GM18526 (cell line): ENCODE data around the gene GPR55.

Source experiments
- POLR2A ChIP-seq: IDR thresholded peaks from 3 replicates; pipeline ENCODE4 v1.6.1; 2011; ENCODE audit not compliant: insufficient read length; ENCODE audit errors: extremely low read depth

Gene GPR55

GRCh38 chr2:230915319-230915718, 9.7 kb downstream of the GPR55 start:
- no peak for TF ChIP-seq POLR2A

DNA sequence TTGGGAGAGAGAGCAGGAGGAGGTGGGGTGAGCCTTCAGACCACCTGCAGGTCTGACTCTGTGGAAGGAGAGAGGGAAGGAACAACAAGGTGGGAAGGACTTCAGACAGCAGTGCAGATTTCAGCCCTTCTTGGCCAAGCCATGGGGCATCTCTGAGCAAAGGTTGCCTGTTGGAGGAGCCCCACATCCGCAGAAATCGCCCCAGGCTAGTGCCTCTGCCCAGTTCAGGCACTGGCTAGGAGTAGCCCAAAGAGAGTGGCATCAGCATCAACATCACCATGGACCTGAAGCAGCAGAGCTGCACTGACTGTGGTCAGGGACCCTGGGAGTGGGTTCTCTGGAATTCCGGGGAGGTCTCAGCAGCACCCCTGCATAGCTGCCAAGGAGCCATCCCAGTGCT, 10.2 kb downstream of the GPR55 start:
- TF ChIP-seq POLR2A: no peak

- TF ChIP-seq POLR2A: no peak
These were observed 11.5 kb downstream of the GPR55 start for GRCh38 chr2:230913406-230914143.

GRCh38 chr2:230912724-230913123, 12.3 kb downstream of the GPR55 start:
- no peak for TF ChIP-seq POLR2A

- TF ChIP-seq POLR2A: no peak
These were observed 13.0 kb downstream of the GPR55 start for GRCh38 chr2:230912046-230912445.

GRCh38 chr2:230910546-230911177, 14.4 kb downstream of the GPR55 start:
- no peak for TF ChIP-seq POLR2A

GRCh38 chr2:230909841-230910545, 15.0 kb downstream of the GPR55 start:
- no peak for TF ChIP-seq POLR2A

DNA sequence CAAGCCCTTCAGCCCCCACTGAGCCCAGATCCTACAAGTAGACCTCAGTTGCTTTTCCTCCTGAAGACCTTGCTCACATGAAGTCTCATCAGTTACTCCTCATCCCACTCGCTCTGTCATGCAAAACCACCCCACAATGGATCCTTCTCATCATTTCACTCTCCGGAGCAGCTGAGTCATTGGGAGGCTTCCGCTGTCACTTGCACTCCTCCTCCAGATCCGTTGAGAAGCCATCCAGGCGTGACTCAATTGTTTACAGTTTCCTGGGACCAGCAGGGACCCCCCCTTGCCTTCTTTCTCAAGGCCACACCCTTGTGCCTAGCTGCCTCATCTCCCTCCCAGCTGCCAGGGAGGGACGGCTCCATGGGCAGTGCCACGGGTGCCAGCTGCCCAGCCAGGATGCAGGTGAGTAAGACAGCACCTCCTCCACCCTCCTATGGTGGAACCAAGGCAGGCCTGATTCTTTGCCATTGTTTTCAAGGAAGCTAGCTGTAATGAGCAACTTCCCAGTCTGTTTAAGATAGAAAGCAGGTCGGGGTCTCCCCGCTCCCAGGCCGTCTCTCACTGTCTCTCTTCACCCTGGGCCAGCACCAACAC, 16.3 kb downstream of the GPR55 start:
- TF ChIP-seq POLR2A: no peak

GRCh38 chr2:230908092-230908594, 16.9 kb downstream of the GPR55 start:
- no peak for TF ChIP-seq POLR2A

- TF ChIP-seq POLR2A: no peak
These were observed 17.5 kb downstream of the GPR55 start for GRCh38 chr2:230907361-230908091.

DNA sequence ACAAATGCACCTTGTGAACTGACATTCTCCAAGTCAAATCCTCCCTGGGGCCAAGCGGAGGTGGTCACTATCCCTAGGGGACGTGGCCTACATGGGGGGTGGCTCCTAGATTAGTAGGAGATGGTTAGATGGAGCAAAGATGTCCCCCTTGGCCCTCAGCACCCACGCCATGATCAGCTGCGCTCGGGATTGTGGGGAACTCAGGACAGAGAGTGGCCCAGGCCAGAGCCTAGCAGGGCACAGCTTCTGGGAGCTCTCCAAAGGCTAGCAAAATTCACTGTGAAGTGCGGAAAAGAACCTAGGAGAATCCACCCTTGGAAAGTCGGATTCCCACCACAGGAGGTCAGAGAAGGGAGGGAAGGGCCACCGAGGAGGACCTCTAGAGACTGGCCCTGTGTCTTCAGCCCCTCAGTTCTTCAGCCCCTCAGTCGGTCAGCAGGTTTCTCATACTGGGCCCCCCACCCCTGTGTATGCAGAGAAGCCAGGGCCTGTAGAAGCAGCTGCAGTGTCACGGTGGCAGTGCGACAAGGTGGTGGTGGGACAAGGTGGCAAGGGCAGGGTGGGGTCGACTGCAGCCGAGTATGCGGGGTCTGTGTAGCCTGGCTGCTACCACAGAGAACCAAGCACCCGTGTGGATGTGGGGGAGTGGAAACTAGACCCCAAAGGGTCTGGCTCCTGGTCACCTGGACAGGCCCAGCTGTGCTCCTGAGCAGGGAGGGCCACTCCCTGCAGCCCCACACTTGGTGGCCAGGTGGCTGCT, 18.4 kb downstream of the GPR55 start:
- TF ChIP-seq POLR2A: no peak

GRCh38 chr2:230905448-230906421, 19.3 kb downstream of the GPR55 start:
- no peak for TF ChIP-seq POLR2A

- no peak for TF ChIP-seq POLR2A
These were observed 20.1 kb downstream of the GPR55 start for GRCh38 chr2:230904856-230905447.
